ENCODE results near the gene DOCK10.

DNA sequence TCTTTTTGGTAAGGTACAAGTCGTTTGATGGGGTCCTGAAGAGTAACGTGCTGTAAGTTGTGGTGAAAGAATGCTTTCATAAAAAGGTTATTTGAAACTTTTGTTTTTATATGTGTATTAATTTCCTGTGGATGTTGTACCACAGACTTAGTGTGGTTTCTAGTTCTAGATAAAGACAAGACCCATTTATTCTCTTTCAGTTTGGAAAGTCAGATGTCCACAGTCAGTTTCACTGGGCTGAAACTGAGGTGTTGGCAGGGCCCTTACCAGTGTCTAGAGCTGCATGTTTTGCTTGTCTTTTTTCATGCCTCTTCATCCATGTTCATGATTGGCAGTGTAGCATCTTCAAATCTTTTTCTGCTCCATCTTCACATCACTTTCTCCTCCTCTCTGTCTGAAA lies 22.1 kb upstream of the DOCK10 start:
- TF ChIP-seq, protein P1, sequence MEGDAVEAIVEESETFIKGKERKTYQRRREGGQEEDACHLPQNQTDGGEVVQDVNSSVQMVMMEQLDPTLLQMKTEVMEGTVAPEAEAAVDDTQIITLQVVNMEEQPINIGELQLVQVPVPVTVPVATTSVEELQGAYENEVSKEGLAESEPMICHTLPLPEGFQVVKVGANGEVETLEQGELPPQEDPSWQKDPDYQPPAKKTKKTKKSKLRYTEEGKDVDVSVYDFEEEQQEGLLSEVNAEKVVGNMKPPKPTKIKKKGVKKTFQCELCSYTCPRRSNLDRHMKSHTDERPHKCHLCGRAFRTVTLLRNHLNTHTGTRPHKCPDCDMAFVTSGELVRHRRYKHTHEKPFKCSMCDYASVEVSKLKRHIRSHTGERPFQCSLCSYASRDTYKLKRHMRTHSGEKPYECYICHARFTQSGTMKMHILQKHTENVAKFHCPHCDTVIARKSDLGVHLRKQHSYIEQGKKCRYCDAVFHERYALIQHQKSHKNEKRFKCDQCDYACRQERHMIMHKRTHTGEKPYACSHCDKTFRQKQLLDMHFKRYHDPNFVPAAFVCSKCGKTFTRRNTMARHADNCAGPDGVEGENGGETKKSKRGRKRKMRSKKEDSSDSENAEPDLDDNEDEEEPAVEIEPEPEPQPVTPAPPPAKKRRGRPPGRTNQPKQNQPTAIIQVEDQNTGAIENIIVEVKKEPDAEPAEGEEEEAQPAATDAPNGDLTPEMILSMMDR (IDR thresholded peaks at IDR 0.05), result no peak
- no peak for TF ChIP-seq POLR2A (IDR thresholded peaks at IDR 0.05)
